B cell (primary cell): Measurements from ENCODE around the gene POFUT1.

ENCODE experiments used
- EZH2 ChIP-seq: IDR thresholded peaks from 2 replicates; pipeline ENCODE4 v1.6.1; 2012; ENCODE audit warnings: borderline replicate concordance, low read depth, mild to moderate bottlenecking, moderate library complexity, low read length; ENCODE audit not compliant: insufficient read depth, poor library complexity, severe bottlenecking
- TF ChIP-seq, protein P1 (sequence below): fragments of 200-600 bp; IDR thresholded peaks from one replicate; pipeline ENCODE4 v1.8.0; 2022; ENCODE audit warnings: antibody characterized with exemption, mild to moderate bottlenecking

GRCh38 chr20:32215147-32215546 lies 7.5 kb downstream of the POFUT1 start:
- TF ChIP-seq, protein P1, sequence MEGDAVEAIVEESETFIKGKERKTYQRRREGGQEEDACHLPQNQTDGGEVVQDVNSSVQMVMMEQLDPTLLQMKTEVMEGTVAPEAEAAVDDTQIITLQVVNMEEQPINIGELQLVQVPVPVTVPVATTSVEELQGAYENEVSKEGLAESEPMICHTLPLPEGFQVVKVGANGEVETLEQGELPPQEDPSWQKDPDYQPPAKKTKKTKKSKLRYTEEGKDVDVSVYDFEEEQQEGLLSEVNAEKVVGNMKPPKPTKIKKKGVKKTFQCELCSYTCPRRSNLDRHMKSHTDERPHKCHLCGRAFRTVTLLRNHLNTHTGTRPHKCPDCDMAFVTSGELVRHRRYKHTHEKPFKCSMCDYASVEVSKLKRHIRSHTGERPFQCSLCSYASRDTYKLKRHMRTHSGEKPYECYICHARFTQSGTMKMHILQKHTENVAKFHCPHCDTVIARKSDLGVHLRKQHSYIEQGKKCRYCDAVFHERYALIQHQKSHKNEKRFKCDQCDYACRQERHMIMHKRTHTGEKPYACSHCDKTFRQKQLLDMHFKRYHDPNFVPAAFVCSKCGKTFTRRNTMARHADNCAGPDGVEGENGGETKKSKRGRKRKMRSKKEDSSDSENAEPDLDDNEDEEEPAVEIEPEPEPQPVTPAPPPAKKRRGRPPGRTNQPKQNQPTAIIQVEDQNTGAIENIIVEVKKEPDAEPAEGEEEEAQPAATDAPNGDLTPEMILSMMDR = no peak
- TF ChIP-seq EZH2 = no peak
